HEK293 (cell line): ENCODE data around the gene CCDC57.

ENCODE experiments used
- ATF2 ChIP-seq: fragments of 450-650 bp; formaldehyde crosslinking; IDR thresholded peaks from 2 replicates; pipeline ENCODE4 v1.5.1; 2016; ENCODE audit warnings: missing biosample characterization, missing genetic modification characterization, low read depth
- HOXD13 ChIP-seq: sonication (generic); formaldehyde crosslinking; IDR thresholded peaks from 2 replicates; pipeline ENCODE4 v1.8.0; 2022; ENCODE audit warnings: missing genetic modification reagents, borderline replicate concordance
- MZF1 ChIP-seq: fragments of 450-650 bp; formaldehyde crosslinking; IDR thresholded peaks from 2 replicates; pipeline ENCODE4 v1.5.1; 2017; ENCODE audit warnings: missing biosample characterization, missing genetic modification characterization, borderline replicate concordance
- OVOL3 ChIP-seq: fragments of 450-650 bp; formaldehyde crosslinking; IDR thresholded peaks from 2 replicates; pipeline ENCODE4 v1.5.1; 2016; ENCODE audit warnings: missing biosample characterization, missing genetic modification characterization
- RBAK ChIP-seq: fragments of 450-650 bp; formaldehyde crosslinking; IDR thresholded peaks from 2 replicates; pipeline ENCODE4 v1.5.1; 2016; ENCODE audit warnings: missing biosample characterization, missing genetic modification characterization
- SP3 ChIP-seq: fragments of 450-650 bp; formaldehyde crosslinking; IDR thresholded peaks from 2 replicates; pipeline ENCODE4 v1.5.1; 2016; ENCODE audit warnings: missing biosample characterization, missing genetic modification characterization
- ZBTB1 ChIP-seq: fragments of 450-650 bp; formaldehyde crosslinking; IDR thresholded peaks from 2 replicates; pipeline ENCODE4 v1.5.1; 2016; ENCODE audit warnings: missing biosample characterization, missing genetic modification characterization
- ZFP37 ChIP-seq: fragments of 450-650 bp; formaldehyde crosslinking; IDR thresholded peaks from 2 replicates; pipeline ENCODE4 v1.5.1; 2016; ENCODE audit warnings: missing biosample characterization, missing genetic modification characterization
- ZIC2 ChIP-seq: fragments of 450-650 bp; formaldehyde crosslinking; IDR thresholded peaks from 2 replicates; pipeline ENCODE4 v1.5.1; 2016; ENCODE audit warnings: missing biosample characterization, missing genetic modification characterization
- ZNF112 ChIP-seq: fragments of 450-650 bp; formaldehyde crosslinking; IDR thresholded peaks from 2 replicates; pipeline ENCODE4 v1.5.0; 2017; ENCODE audit warnings: missing biosample characterization, missing genetic modification characterization
- ZNF133 ChIP-seq: fragments of 450-650 bp; formaldehyde crosslinking; IDR thresholded peaks from 2 replicates; pipeline ENCODE4 v1.5.1; 2016; ENCODE audit warnings: missing biosample characterization, missing genetic modification characterization
- ZNF174 ChIP-seq: fragments of 450-650 bp; formaldehyde crosslinking; IDR thresholded peaks from 2 replicates; pipeline ENCODE4 v1.5.0; 2017; ENCODE audit warnings: missing biosample characterization, mild to moderate bottlenecking, missing genetic modification characterization
- ZNF26 ChIP-seq: fragments of 450-650 bp; formaldehyde crosslinking; IDR thresholded peaks from 2 replicates; pipeline ENCODE4 v1.5.1; 2016; ENCODE audit warnings: missing biosample characterization, missing genetic modification characterization
- ZNF274 ChIP-seq, 2 experiments: fragments of 200-500 bp in 1 of 2; fragments of 450-650 bp in 1 of 2; sonication (Bioruptor generic) in 1 of 2; formaldehyde crosslinking in 1 of 2; IDR thresholded peaks; 2 replicates each; pipeline versions ENCODE4 v1.5.1 to v1.6.1; 2014 to 2016; ENCODE audit warnings: borderline replicate concordance in 1 of 2, inconsistent platforms in 1 of 2, low read length in 1 of 2, missing biosample characterization in 1 of 2, missing genetic modification characterization in 1 of 2
- ZNF280D ChIP-seq: fragments of 450-650 bp; formaldehyde crosslinking; IDR thresholded peaks from 2 replicates; pipeline ENCODE4 v1.5.1; 2016; ENCODE audit warnings: missing biosample characterization, missing genetic modification characterization
- ZNF335 ChIP-seq: fragments of 450-650 bp; formaldehyde crosslinking; conservative IDR thresholded peaks from 2 replicates; pipeline ENCODE4 v1.5.1; 2016; ENCODE audit warnings: missing biosample characterization, missing genetic modification characterization
- ZNF341 ChIP-seq: fragments of 450-650 bp; formaldehyde crosslinking; IDR thresholded peaks from 2 replicates; pipeline ENCODE4; 2016; ENCODE audit warnings: low read depth, missing biosample characterization, missing genetic modification characterization
- ZNF354C ChIP-seq: fragments of 450-650 bp; formaldehyde crosslinking; IDR thresholded peaks from 2 replicates; pipeline ENCODE4 v1.5.1; 2016; ENCODE audit warnings: missing biosample characterization, missing genetic modification characterization, low read depth, borderline replicate concordance
- ZNF48 ChIP-seq: fragments of 450-650 bp; formaldehyde crosslinking; IDR thresholded peaks from 2 replicates; pipeline ENCODE4 v1.5.1; 2016; ENCODE audit warnings: missing biosample characterization, missing genetic modification characterization
- ZNF510 ChIP-seq: fragments of 450-650 bp; formaldehyde crosslinking; IDR thresholded peaks from 2 replicates; pipeline ENCODE4 v1.5.1; 2018; ENCODE audit warnings: mild to moderate bottlenecking, missing genetic modification characterization, missing biosample characterization; ENCODE audit not compliant: insufficient replicate concordance
- ZNF561 ChIP-seq: fragments of 450-650 bp; IDR thresholded peaks from 2 replicates; pipeline ENCODE4 v1.5.1; 2018; ENCODE audit warnings: missing biosample characterization, missing genetic modification characterization, borderline replicate concordance
- ZNF585B ChIP-seq: fragments of 450-650 bp; formaldehyde crosslinking; IDR thresholded peaks from 2 replicates; pipeline ENCODE4 v1.5.1; 2016; ENCODE audit warnings: missing biosample characterization, missing genetic modification characterization
- ZNF600 ChIP-seq: fragments of 450-650 bp; formaldehyde crosslinking; IDR thresholded peaks from 2 replicates; pipeline ENCODE4 v1.5.1; 2016; ENCODE audit warnings: missing biosample characterization, missing genetic modification characterization
- ZNF626 ChIP-seq: fragments of 450-650 bp; sonication (Bioruptor Pico); formaldehyde crosslinking; IDR thresholded peaks from 2 replicates; pipeline ENCODE4 v1.5.1; 2018; ENCODE audit warnings: missing biosample characterization, missing genetic modification characterization, inconsistent platforms
- ZNF629 ChIP-seq: fragments of 450-650 bp; formaldehyde crosslinking; IDR thresholded peaks from 2 replicates; pipeline ENCODE4 v1.5.1; 2017; ENCODE audit warnings: missing biosample characterization, missing genetic modification characterization
- ZNF677 ChIP-seq: fragments of 450-650 bp; IDR thresholded peaks from 2 replicates; pipeline ENCODE4 v1.5.0; 2018; ENCODE audit warnings: missing biosample characterization, mild to moderate bottlenecking, missing genetic modification characterization, moderate library complexity
- ZNF701 ChIP-seq: fragments of 450-650 bp; formaldehyde crosslinking; IDR thresholded peaks from 2 replicates; pipeline ENCODE4 v1.5.1; 2016; ENCODE audit warnings: missing biosample characterization, missing genetic modification characterization
- ZNF785 ChIP-seq: fragments of 450-650 bp; formaldehyde crosslinking; IDR thresholded peaks from 2 replicates; pipeline ENCODE4 v1.5.1; 2016; ENCODE audit warnings: missing biosample characterization, missing genetic modification characterization
- ZNF837 ChIP-seq: fragments of 450-650 bp; formaldehyde crosslinking; IDR thresholded peaks from 2 replicates; pipeline ENCODE4 v1.5.1; 2016; ENCODE audit warnings: missing biosample characterization, missing genetic modification characterization
- ZSCAN5A ChIP-seq: fragments of 450-650 bp; formaldehyde crosslinking; IDR thresholded peaks from 2 replicates; pipeline ENCODE4 v1.5.1; 2016; ENCODE audit warnings: missing biosample characterization, missing genetic modification characterization
- TF ChIP-seq, protein P1 (sequence below): fragments of 450-650 bp; formaldehyde crosslinking; IDR thresholded peaks from 2 replicates; pipeline ENCODE4; 2016; ENCODE audit warnings: missing biosample characterization, missing genetic modification characterization

The CCDC57 gene

DNA sequence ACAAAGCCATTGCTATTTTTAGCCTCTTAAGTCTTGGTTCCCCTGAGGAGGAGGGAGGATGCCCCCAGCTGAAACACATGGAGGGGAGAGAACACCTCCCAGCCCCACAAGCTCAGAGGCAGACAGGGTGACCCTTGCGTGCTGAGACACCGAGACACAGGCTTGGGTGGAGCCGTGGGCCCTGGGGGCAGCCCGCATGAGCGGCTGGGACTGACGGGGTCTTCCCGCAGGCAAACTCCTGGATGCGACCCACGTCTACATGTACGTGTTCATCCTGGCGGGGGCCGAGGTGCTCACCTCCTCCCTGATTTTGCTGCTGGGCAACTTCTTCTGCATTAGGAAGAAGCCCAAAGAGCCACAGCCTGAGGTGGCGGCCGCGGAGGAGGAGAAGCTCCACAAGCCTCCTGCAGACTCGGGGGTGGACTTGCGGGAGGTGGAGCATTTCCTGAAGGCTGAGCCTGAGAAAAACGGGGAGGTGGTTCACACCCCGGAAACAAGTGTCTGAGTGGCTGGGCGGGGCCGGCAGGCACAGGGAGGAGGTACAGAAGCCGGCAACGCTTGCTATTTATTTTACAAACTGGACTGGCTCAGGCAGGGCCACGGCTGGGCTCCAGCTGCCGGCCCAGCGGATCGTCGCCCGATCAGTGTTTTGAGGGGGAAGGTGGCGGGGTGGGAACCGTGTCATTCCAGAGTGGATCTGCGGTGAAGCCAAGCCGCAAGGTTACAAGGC is 26.0 kb upstream of the CCDC57 start (continued):
- no peak for TF ChIP-seq ZNF48
- TF ChIP-seq ZFP37 (tag by site-specific recombination), result no peak
- no peak for TF ChIP-seq ZNF629 (tag by site-specific recombination)
- no peak for TF ChIP-seq ZNF626 (tag by site-specific recombination)
- no peak for TF ChIP-seq ZNF174 (tag by site-specific recombination)
- peak; percentile 52 for TF ChIP-seq ZNF600 (tag by site-specific recombination)
- no peak for TF ChIP-seq ZNF335 (tag by site-specific recombination)
- no peak for TF ChIP-seq ZSCAN5A (tag by site-specific recombination)
- no peak for TF ChIP-seq ZNF274 (IDR thresholded peaks at IDR 0.05; ENCODE audit: low read length)
- no peak for TF ChIP-seq ZNF274 (tag by site-specific recombination; IDR thresholded peaks at IDR 0.05; ENCODE audit: borderline replicate concordance)
- TF ChIP-seq RBAK (tag by site-specific recombination), result no peak
- peak; percentile 77 for TF ChIP-seq SP3
- no peak for TF ChIP-seq ZNF585B
- TF ChIP-seq ZNF26, result no peak
- TF ChIP-seq ZNF133 (tag by site-specific recombination), result no peak
- TF ChIP-seq, protein P1, sequence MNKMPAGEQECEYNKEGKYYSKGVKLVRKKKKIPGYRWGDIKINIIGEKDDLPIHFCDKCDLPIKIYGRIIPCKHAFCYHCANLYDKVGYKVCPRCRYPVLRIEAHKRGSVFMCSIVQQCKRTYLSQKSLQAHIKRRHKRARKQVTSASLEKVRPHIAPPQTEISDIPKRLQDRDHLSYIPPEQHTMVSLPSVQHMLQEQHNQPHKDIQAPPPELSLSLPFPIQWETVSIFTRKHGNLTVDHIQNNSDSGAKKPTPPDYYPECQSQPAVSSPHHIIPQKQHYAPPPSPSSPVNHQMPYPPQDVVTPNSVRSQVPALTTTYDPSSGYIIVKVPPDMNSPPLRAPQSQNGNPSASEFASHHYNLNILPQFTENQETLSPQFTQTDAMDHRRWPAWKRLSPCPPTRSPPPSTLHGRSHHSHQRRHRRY (tag by site-specific recombination), result no peak
- TF ChIP-seq ZIC2, result peak; percentile 79; the same call in 1 of the 2 replicates
- no peak for TF ChIP-seq ZNF677 (tag by site-specific recombination)
- TF ChIP-seq ZBTB1 (tag by site-specific recombination), result no peak
- TF ChIP-seq ATF2 (tag by site-specific recombination), result no peak
- TF ChIP-seq ZNF341 (tag by site-specific recombination), result peak; percentile 100
- TF ChIP-seq ZNF354C (tag by site-specific recombination), result no peak
- no peak for TF ChIP-seq ZNF561 (tag by site-specific recombination)
- no peak for TF ChIP-seq ZNF112 (tag by site-specific recombination)
- no peak for TF ChIP-seq ZNF785 (tag by site-specific recombination)
- no peak for TF ChIP-seq MZF1
- TF ChIP-seq HOXD13 (CRISPR knock-in tag), result no peak
- TF ChIP-seq OVOL3, result no peak
- no peak for TF ChIP-seq ZNF510 (tag by site-specific recombination)
- TF ChIP-seq ZNF701, result no peak
- no peak for TF ChIP-seq ZNF837 (tag by site-specific recombination)
- no peak for TF ChIP-seq ZNF280D (tag by site-specific recombination)
